ENCODE measurements around the gene RPL13.

RPL13 gene

DNA sequence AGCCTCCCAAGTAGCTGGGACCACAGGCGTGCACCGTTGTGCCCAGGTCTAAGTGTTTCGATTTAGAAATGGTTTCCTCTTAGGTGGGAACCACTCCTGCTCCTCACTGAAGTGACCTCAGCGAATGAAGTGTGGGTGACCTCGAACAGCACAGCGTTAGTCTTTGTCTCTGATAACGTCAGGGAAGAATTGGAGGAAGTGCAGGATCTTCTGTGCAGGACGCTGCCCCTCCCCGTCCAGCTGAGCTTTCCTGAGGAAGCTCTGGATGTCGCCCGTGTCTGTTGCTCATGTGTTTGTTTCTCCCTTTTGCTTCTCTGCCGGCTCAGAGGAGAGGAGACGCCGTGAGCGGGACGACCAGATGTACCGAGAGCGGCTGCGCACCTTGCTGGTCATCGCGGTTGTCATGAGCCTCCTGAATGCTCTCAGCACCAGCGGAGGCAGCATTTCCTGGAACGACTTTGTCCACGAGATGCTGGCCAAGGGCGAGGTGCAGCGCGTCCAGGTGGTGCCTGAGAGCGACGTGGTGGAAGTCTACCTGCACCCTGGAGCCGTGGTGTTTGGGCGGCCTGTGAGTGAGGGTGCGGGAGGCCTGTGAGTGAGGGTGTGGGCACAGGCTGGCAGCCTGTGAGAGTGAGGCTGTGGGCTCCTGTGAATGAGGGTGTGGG, 36.7 kb upstream of the RPL13 start:
- TF ChIP-seq, protein P1, sequence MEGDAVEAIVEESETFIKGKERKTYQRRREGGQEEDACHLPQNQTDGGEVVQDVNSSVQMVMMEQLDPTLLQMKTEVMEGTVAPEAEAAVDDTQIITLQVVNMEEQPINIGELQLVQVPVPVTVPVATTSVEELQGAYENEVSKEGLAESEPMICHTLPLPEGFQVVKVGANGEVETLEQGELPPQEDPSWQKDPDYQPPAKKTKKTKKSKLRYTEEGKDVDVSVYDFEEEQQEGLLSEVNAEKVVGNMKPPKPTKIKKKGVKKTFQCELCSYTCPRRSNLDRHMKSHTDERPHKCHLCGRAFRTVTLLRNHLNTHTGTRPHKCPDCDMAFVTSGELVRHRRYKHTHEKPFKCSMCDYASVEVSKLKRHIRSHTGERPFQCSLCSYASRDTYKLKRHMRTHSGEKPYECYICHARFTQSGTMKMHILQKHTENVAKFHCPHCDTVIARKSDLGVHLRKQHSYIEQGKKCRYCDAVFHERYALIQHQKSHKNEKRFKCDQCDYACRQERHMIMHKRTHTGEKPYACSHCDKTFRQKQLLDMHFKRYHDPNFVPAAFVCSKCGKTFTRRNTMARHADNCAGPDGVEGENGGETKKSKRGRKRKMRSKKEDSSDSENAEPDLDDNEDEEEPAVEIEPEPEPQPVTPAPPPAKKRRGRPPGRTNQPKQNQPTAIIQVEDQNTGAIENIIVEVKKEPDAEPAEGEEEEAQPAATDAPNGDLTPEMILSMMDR (IDR thresholded peaks at IDR 0.05; ENCODE audit: borderline replicate concordance, control extremely low read depth, extremely low read depth, insufficient read depth, missing control alignments) = no peak
- in situ Hi-C loops (cut with MboI; ENCODE audit: low sequenced_read_pairs, unreplicated experiment) = no loop called here
- no peak for DNase-seq (ENCODE audit: low spot score)

DNA sequence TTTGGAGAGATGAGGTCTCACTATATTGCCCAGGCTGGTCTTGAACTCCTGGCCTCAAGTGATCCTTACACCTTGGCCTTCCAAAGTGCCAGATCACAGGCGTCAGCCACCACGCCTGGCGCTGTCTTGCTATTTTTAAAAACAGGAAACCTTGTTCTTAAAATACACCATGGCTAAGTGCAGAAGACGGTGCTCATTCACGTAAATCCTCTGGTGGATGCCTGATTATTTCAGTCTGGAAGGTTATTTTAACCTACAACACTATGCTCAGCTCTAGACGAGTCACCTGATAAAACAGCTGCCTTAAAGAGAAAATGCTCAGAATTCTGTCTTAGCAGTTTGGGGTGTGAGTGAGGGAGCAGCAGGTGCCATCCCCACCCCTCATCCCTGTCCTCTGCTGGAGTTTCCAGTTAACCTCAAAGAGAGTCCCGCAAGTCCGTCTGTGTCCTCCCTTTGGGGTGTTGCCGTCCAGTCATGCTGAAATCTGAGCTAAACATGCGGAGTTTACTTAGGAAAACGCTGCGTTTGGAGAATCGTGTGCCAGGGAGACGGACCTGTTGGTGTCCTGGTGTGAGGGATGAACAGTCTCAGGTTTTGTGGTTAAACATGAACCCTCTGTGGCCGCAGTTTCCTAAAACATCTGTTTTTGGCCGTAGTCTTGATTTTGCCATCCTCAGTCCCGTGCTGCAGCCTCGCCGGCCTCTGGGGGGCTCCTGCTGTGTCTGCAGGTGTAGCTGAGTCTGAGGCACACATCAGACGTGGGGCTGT, 35.2 kb upstream of the RPL13 start:
- TF ChIP-seq, protein P1 (IDR thresholded peaks at IDR 0.05; ENCODE audit: borderline replicate concordance, control extremely low read depth, extremely low read depth, insufficient read depth, missing control alignments) = no peak
- no peak for DNase-seq (ENCODE audit: low spot score)
- in situ Hi-C loops (cut with MboI; ENCODE audit: low sequenced_read_pairs, unreplicated experiment) = no loop called here

DNA sequence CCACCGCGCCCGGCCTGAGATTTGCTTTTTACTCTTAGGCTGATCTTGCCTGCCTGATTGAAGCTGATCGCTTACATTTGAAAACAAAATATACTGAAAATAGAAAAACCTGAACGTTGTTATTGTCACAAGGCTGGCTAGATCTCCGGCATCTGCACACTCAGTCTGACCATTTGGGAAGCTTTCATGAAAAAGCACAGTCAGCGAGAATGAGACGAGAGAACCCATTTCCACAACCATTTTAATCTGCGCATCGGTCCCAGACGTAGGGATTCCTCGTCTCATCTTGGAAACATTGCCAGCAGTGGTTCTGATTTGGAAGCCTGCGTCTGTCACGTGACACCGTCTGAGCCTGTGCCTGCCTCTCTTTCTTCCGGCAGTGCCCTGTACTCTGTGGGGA, 31.4 kb upstream of the RPL13 start:
- in situ Hi-C loops (cut with MboI; ENCODE audit: low sequenced_read_pairs, unreplicated experiment) = no loop called here
- no peak for DNase-seq (ENCODE audit: low spot score)

DNA sequence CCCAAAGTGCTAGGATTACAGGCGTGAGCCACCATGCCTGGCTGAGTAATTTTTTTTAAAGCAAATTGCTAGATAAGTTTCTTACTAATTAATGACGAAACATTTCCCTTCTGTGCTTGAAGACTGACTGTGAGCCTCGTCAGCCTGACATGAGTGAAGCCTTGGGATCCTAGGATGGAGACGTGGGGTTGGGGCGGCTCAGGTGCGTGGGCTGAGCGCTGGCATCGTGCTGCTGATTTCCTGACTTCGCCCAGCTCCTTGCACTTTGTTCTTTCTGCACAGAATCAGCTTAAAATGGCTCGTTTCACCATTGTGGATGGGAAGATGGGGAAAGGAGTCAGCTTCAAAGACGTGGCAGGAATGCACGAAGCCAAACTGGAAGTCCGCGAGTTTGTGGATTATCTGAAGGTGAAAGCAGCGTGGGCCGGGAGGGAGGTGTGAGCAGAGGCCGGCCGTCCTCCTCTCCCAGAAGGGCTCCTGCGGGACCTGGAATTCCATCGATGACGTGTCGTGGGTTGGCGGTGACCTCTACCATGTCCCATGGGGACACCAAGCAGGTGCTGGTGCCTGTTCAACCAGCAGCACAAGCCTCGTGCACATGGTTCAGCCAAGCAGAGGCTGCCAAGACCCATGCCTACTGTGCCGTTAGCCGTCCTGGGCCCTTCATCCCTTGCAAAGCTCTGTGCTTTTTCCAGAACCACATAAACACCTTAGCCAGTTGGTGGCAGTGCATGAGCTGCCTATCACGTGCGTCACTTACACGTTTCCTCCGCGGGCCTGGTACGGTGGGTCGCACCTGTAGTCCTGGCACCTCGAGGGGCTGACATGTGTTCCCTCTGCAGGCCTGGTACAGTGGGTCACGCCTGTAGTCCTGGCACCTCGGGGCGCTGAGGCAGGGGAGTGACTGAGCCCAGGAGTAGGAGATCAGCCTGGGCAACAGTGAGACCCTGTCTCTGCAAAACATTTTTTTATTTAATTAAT, 29.8 kb upstream of the RPL13 start:
- in situ Hi-C loops (cut with MboI; ENCODE audit: low sequenced_read_pairs, unreplicated experiment) = no loop called here
- TF ChIP-seq, protein P1 (IDR thresholded peaks at IDR 0.05; ENCODE audit: borderline replicate concordance, control extremely low read depth, extremely low read depth, insufficient read depth, missing control alignments) = no peak
- no peak for DNase-seq (ENCODE audit: low spot score)

More for the DNA sequence above, 31.4 kb upstream of the RPL13 start:
- TF ChIP-seq, protein P1 (IDR thresholded peaks at IDR 0.05; ENCODE audit: borderline replicate concordance, control extremely low read depth, extremely low read depth, insufficient read depth, missing control alignments) = no peak

DNA sequence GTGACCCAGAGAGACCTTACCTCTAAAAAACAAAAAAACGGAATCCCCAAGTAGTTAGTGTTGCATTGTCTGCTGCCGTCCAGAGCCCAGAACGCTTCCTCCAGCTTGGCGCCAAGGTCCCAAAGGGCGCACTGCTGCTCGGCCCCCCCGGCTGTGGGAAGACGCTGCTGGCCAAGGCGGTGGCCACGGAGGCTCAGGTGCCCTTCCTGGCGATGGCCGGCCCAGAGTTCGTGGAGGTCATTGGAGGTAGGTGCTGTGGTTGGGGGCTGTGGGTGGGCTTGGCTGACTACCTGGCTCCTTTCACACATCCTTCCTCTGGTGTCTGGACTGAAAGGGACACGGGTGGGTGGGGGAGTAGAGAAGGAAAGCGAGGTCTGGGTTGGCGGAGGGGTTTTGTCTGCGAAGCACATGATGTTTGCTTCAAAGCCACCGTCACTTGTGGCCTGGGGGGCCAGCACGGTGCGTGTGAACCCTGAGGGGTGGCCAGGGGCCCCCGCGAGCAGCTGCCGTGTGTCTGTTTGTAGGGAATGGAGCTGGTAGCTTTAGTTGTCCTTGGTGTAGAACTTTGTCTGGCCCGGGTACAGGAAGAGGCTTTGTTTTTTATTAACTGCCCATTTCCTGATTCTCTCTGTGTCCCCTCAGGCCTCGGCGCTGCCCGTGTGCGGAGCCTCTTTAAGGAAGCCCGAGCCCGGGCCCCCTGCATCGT, 28.5 kb upstream of the RPL13 start:
- in situ Hi-C loops (cut with MboI; ENCODE audit: low sequenced_read_pairs, unreplicated experiment) = no loop called here

More for the DNA sequence above, 28.5 kb upstream of the RPL13 start:
- no peak for DNase-seq (ENCODE audit: low spot score)
- TF ChIP-seq, protein P1 (IDR thresholded peaks at IDR 0.05; ENCODE audit: borderline replicate concordance, control extremely low read depth, extremely low read depth, insufficient read depth, missing control alignments) = no peak
